BE2C (cell line): Measurements from ENCODE around the gene STUM.
"Not testable (repeated sequence)": the region's sequence is repeated elsewhere in the genome, so short reads cannot be mapped to it uniquely, and the experiment has no call there.

Experiments used
- DNase-seq: peaks from one replicate; pipeline ENCODE4 v3.0.0-alpha.2; 2020
- H3K27me3 ChIP-seq: fragments of 250-450 bp; sonication (Bioruptor Pico); 2 replicates; pipeline ENCODE4 v1.5.1; 2020; ENCODE audit warnings: mild to moderate bottlenecking
- H3K36me3 ChIP-seq: fragments of 250-450 bp; sonication (Bioruptor Pico); 2 replicates; pipeline ENCODE4 v1.5.1; 2020; ENCODE audit warnings: mild to moderate bottlenecking
- H3K4me1 ChIP-seq: fragments of 250-450 bp; sonication (Bioruptor Pico); 2 replicates; pipeline ENCODE4 v1.5.1; 2020
- H3K4me3 ChIP-seq: 2 replicates; pipeline ENCODE4 v1.5.1; 2011; ENCODE audit warnings: low read depth, low read length
- H3K9me3 ChIP-seq: fragments of 250-450 bp; sonication (Bioruptor Pico); 2 replicates; pipeline ENCODE4 v1.5.1; 2020
- TF ChIP-seq, protein P1 (sequence below): IDR thresholded peaks from 2 replicates; pipeline ENCODE4 v1.5.1; 2012; ENCODE audit warnings: mild to moderate bottlenecking, low read depth, low read length

Gene STUM

DNA sequence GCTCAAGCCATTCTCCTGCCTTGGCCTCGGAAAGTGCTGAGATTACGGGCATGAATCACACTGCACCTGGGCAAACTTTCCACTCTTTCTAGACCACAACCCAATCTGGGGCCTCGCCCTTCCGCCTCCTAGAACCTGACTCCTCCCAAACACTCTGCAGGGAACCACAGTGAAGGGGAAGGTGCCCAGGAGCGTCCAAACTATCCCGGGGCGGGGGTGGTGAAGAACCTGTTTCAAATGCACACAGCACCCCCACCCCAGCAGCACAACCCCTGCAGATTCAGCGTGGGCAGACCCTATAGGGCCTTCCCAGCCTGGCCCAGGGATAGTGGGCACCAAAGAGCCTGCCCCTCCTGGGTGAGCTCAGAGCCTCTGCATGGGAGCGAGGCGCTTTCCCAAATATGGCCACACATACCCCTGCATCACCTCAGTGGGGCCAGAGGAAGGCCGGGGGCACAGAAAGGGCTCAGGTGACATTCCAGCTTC, 86.9 kb downstream of the STUM start:
- H3K27me3 ChIP-seq, result no peaks in the 10 kb centered on the region
- peak; percentile 4 for DNase-seq
- TF ChIP-seq, protein P1, sequence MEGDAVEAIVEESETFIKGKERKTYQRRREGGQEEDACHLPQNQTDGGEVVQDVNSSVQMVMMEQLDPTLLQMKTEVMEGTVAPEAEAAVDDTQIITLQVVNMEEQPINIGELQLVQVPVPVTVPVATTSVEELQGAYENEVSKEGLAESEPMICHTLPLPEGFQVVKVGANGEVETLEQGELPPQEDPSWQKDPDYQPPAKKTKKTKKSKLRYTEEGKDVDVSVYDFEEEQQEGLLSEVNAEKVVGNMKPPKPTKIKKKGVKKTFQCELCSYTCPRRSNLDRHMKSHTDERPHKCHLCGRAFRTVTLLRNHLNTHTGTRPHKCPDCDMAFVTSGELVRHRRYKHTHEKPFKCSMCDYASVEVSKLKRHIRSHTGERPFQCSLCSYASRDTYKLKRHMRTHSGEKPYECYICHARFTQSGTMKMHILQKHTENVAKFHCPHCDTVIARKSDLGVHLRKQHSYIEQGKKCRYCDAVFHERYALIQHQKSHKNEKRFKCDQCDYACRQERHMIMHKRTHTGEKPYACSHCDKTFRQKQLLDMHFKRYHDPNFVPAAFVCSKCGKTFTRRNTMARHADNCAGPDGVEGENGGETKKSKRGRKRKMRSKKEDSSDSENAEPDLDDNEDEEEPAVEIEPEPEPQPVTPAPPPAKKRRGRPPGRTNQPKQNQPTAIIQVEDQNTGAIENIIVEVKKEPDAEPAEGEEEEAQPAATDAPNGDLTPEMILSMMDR, result no peak
- no peaks in the 10 kb centered on the region; the same call in 1 of the 2 replicates for H3K9me3 ChIP-seq
- H3K36me3 ChIP-seq, result no peaks in the 10 kb centered on the region
- no peak overlapping the region for H3K4me3 ChIP-seq
- H3K4me1 ChIP-seq, result peaks cover 3% of the 10 kb centered on the region; the same call in 1 of the 2 replicates

DNA sequence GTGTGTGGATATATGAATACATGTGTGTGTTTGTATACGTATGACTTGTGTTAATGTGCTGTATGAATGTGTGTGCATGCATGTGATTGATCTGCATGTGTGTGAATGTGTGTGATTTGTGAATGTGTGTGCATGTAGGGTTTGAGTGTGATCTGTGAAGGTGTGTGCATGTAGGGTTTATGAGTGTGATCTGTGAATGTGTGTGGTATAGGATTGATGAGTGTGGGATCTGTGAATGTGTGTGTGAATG, 88.2 kb downstream of the STUM start:
- Histone ChIP-seq H3K4me1 (peaks cover 6% of the 10 kb centered on the region; the same call in 1 of the 2 replicates), H3K36me3 (no peaks in the 10 kb centered on the region), H3K27me3 (no peaks in the 10 kb centered on the region), H3K9me3 (no peaks in the 10 kb centered on the region; the same call in 1 of the 2 replicates), H3K4me3 (no peak overlapping the region)
- DNase-seq, result no peak
- TF ChIP-seq, protein P1, result no peak

DNA sequence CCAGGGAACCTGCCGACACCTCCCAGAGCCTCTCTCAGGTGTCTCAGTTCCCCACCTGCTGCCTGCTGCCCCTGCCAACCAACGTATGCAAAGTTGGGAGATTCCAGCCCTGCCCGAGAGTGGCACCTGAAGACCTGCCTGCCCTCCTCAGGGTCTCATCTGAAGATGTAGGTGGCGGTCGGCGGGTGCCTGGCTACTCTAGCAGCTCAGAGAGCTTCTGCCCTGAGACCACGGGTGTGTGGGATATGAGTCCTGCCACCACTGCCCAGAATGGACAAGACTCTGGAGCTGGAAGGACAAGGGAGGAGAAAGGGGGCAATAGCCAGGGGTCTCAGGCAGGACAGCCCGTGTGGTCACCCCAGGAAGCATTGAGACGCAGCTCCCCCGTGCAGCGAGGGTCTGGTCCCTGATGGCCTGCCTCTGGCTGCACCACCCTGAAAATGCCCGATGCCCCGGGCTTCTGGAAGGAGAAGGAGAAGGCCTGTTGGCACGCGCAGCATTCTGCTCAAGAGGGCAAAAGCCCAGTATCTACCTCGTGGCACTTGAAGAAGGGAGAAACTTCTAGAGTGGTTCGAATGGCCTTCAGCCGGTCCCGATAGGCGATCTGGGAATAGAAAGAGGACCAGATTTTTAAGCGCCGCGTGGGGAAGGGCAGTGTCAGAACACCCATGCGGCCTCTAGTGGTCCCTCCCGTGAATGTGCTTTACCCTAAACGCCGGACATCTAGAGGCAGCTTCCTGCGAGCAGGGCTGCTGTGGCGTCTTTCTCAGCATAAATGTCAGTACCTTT, 88.8 kb downstream of the STUM start:
- Histone ChIP-seq H3K27me3 (no peaks in the 10 kb centered on the region), H3K4me3 (no peak overlapping the region), H3K9me3 (no peaks in the 10 kb centered on the region; the same call in 1 of the 2 replicates), H3K4me1 (peaks cover 6% of the 10 kb centered on the region; the same call in 1 of the 2 replicates), H3K36me3 (no peaks in the 10 kb centered on the region)
- peak; percentile 53 for DNase-seq
- TF ChIP-seq, protein P1, result peak; percentile 70

DNA sequence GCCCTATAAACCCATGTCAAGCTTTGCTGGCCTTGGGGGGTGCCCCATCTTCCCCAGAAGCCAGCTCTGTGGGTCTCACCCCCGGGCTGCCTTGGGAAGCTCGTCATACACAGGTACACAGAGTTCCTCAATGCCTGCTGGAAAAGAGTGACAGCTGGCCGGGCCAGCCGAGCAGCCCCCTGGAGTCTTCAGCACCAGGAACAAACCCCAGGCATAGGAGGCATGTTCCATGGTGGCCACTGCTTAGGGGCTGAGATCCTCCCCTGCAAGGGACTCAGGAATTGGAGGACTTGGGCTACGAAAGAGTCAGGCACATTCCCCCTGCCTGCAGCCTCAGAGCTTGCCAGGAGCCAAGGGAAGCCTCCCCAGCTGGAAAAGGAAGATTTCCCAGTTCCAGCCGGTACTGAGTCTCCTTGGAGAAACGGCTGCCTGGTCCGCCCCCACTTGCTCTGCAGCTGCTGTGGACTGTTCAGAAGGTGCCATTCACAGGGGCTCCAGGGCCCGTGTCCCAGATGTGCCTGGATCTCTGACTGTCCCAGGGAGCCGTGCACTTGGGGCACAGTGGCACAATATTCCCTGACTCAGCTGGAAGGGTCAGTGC, 89.5 kb downstream of the STUM start:
- DNase-seq, result no peak
- H3K36me3 ChIP-seq, result no peaks in the 10 kb centered on the region
- no peaks in the 10 kb centered on the region; the same call in 1 of the 2 replicates for H3K9me3 ChIP-seq
- H3K27me3 ChIP-seq, result no peaks in the 10 kb centered on the region
- TF ChIP-seq, protein P1, result no peak
- H3K4me1 ChIP-seq, result peaks cover 6% of the 10 kb centered on the region; the same call in 1 of the 2 replicates
- no peak overlapping the region for H3K4me3 ChIP-seq

DNA sequence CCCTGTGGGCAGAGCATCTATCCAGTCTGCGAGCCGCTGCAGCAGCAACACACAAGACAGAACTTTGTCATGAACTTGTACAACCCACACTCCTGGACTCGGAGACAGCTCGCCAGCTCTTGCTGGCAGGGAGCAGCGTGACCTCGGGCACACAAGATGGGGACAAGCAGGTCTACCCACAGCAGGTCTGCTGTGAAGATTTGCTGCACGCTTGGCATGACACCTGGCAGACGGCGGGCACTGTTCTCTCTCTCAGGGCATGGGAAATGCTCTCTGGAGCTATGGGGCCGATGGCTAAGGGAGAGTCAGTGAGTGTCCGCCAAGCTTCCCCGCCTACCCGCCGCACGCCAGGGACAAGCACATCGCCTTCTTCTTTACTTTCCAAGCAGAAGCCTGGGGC, 90.0 kb downstream of the STUM start:
- Histone ChIP-seq H3K36me3 (no peaks in the 10 kb centered on the region), H3K9me3 (no peaks in the 10 kb centered on the region; the same call in 1 of the 2 replicates), H3K4me1 (peaks cover 6% of the 10 kb centered on the region), H3K4me3 (no peak overlapping the region), H3K27me3 (no peaks in the 10 kb centered on the region)
- no peak for DNase-seq
- TF ChIP-seq, protein P1, result no peak

DNA sequence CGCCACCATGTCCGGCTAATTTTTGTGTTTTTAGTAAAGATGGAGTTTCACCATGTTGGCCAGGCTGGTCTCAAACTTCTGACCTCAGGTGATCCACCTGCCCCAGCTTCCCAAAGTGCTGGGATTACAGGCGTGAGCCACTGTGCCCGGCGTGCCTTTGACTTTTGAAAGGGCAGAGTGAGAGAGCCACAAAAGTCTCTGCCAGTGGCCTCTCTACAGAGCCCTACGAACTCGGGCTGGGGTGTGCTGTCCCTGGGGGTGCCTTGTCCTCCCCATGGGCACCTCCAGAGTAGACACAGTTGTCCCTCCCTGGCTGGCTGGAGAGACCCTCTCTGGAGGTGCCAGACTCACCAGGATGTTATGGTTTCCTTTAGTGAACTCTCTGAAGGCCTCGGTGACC, 90.6 kb downstream of the STUM start:
- not testable (repeated sequence) for H3K4me3 ChIP-seq, H3K4me1 ChIP-seq, H3K36me3 ChIP-seq, H3K9me3 ChIP-seq, H3K27me3 ChIP-seq
- peak; percentile 2 for DNase-seq
